Astrocyte (in vitro differentiated cells and primary cell): ENCODE results near the gene PARD3B.

ENCODE experiments used
- CTCF ChIP-seq: IDR thresholded peaks from 2 replicates; pipeline ENCODE4 v1.5.1; 2011; ENCODE audit warnings: low read depth, mild to moderate bottlenecking, inconsistent platforms, low read length, moderate library complexity; ENCODE audit not compliant: insufficient read depth
- EZH2 ChIP-seq: IDR thresholded peaks from 2 replicates; pipeline ENCODE4 v1.6.1; 2012; ENCODE audit warnings: mild to moderate bottlenecking, low read length, inconsistent platforms; ENCODE audit not compliant: insufficient read depth

GRCh38 chr2:205343103-205343502, 797.8 kb downstream of the PARD3B start:
- TF ChIP-seq CTCF (no peak), EZH2 (no peak)
